Measurements from ENCODE around the gene CENPA. TPM values are rescaled to one million over a fixed set of nuclear protein-coding genes. Genes with fewer than 3 reads are reported as not detected.
"Not testable (repeated sequence)": the region's sequence is repeated elsewhere in the genome, so short reads cannot be mapped to it uniquely, and the experiment has no call there.

The CENPA gene
- total and polyA plus RNA-seq, 5 experiments from 2014 or later: 0.27 to 0.44 TPM; not detected in 3

DNA sequence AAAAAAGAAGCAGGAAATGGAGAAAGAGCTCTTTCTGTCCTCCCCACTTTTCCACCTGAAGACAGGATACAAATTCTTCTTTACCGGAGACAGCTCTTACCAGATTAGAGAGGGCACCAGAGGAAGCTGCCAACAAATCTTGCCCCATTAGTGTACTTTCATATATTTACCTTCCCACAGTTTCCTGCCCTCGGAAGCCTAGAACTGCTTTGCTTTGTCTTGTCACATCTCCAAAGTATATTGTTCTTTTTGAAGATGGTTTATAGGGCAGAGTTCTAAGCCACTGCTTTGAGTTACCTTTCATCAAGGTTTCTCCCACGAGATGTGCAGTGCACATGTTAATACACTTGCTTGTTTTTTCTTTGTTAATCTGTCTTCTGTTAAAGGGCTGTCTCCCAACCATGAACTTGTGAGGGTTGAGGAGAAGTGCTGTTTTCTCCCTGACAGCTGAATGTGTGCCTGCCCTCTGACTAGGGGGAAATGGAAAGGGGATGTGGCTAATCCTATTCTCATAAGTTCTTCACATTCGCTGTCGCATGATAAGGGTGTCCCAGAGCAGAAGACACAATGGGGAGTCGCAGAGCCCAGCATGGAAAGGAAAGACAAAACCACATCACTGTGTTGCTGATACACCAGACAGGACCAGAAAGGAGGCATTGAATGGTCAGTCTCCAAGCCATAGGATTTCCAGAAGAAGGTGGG lies 24.2 kb downstream of the CENPA start:
- DNase-seq (peak in 5 of 10 donors; percentile 32 to 77 (median 37)), ATAC-seq (peak; percentile 90 to 92)
- Mint-ChIP-seq H3K36me3 (peaks cover 0 to 2% (median 0%) of the 10 kb centered on the region in 3 donors), H3K27me3 (peaks cover 0 to 4% (median 0%) of the 10 kb centered on the region in 5 donors), H3K9me3 (no peaks in the 10 kb centered on the region), H3K4me3 (peak overlapping the region; percentile 7 to 81 (median 66)), H3K27ac (peak overlapping the region; percentile 11 to 91 (median 75)), H3K4me1 (peaks cover 25 to 53% (median 35%) of the 10 kb centered on the region in 4 donors)
- POLR2A ChIA-PET: interaction anchor here (1.4 kb wide), 1 partner anchor 9 kb away, joined by 3 read pairs; no protein-coding TSS in a partner anchor

- peak overlapping the region in 4 of 10 donors; percentile 50 to 61 (median 54) for H3K4me3 Mint-ChIP-seq
- DNase-seq: no peak
- no peak for ATAC-seq
- POLR2A ChIA-PET: interaction anchor here (0.6 kb wide), 1 partner anchor 129 kb away, joined by 4 read pairs; no protein-coding TSS in a partner anchor
- H3K36me3 Mint-ChIP-seq: peaks cover 0 to 4% (median 0%) of the 10 kb centered on the region in 3 donors
- peaks cover 24 to 55% (median 36%) of the 10 kb centered on the region in 4 donors for H3K4me1 Mint-ChIP-seq
- peak overlapping the region in 3 of 10 donors; percentile 37 to 67 (median 59) for H3K27ac Mint-ChIP-seq
- H3K27me3 Mint-ChIP-seq: peaks cover 2 to 10% (median 3%) of the 10 kb centered on the region in 5 donors
- H3K9me3 Mint-ChIP-seq: no peaks in the 10 kb centered on the region
Measured at GRCh38 chr2:26811261-26811660, 25.4 kb downstream of the CENPA start.

GRCh38 chr2:26811791-26812694 lies 26.2 kb downstream of the CENPA start:
- Mint-ChIP-seq H3K36me3 (peaks cover 0 to 4% (median 0%) of the 10 kb centered on the region in 3 donors), H3K27me3 (peaks cover 5 to 14% (median 7%) of the 10 kb centered on the region in 5 donors), H3K27ac (peak overlapping the region in 3 of 10 donors; percentile 22 to 73 (median 42)), H3K4me3 (peak overlapping the region in 2 of 10 donors; percentile 31 to 61), H3K9me3 (no peaks in the 10 kb centered on the region), H3K4me1 (peaks cover 28 to 55% (median 37%) of the 10 kb centered on the region in 4 donors)
- no peak for DNase-seq
- POLR2A ChIA-PET: interaction anchor here (0.6 kb wide), 1 partner anchor 128 kb away, joined by 4 read pairs; no protein-coding TSS in a partner anchor
- no peak for ATAC-seq

- no peak for DNase-seq
- peak overlapping the region in 4 of 10 donors; percentile 25 to 60 (median 34) for H3K27ac Mint-ChIP-seq
- POLR2A ChIA-PET: no interaction called here
- peak overlapping the region in 4 of 10 donors; percentile 10 to 61 (median 13) for H3K4me3 Mint-ChIP-seq
- no peak for ATAC-seq
- H3K9me3 Mint-ChIP-seq: no peaks in the 10 kb centered on the region
- H3K27me3 Mint-ChIP-seq: peaks cover 5 to 14% (median 7%) of the 10 kb centered on the region in 5 donors
- H3K4me1 Mint-ChIP-seq: peaks cover 30 to 49% (median 37%) of the 10 kb centered on the region in 4 donors
- H3K36me3 Mint-ChIP-seq: peaks cover 0 to 4% (median 0%) of the 10 kb centered on the region in 3 donors
Measured at GRCh38 chr2:26812731-26813130, 26.9 kb downstream of the CENPA start.

- Mint-ChIP-seq H3K4me1 (peaks cover 28 to 39% (median 32%) of the 10 kb centered on the region in 4 donors), H3K27ac (peak overlapping the region in 1 of 10 donors; percentile 66), H3K27me3 (peaks cover 5 to 15% (median 8%) of the 10 kb centered on the region in 5 donors)
- POLR2A ChIA-PET, DNase-seq, ATAC-seq, H3K36me3 Mint-ChIP-seq, H3K9me3 Mint-ChIP-seq, H3K4me3 Mint-ChIP-seq: not testable (repeated sequence)
Measured at GRCh38 chr2:26814072-26814765, 28.4 kb downstream of the CENPA start.

GRCh38 chr2:26816893-26817292 lies 31.0 kb downstream of the CENPA start:
- Mint-ChIP-seq H3K4me3 (peak overlapping the region in 2 of 10 donors; percentile 86 to 88), H3K4me1 (peaks cover 9 to 19% (median 12%) of the 10 kb centered on the region in 4 donors), H3K36me3 (peaks cover 0 to 4% (median 0%) of the 10 kb centered on the region in 3 donors), H3K27ac (peak overlapping the region in 1 of 10 donors; percentile 24), H3K27me3 (peaks cover 5 to 18% (median 8%) of the 10 kb centered on the region in 5 donors), H3K9me3 (no peaks in the 10 kb centered on the region)
- DNase-seq: no peak
- POLR2A ChIA-PET: no interaction called here
- ATAC-seq: peak in 1 of 2 donors; percentile 24

- ATAC-seq (no peak), DNase-seq (no peak)
- H3K36me3 Mint-ChIP-seq: peaks cover 0 to 4% (median 0%) of the 10 kb centered on the region in 3 donors
- H3K4me3 Mint-ChIP-seq: no peak overlapping the region
- H3K4me1 Mint-ChIP-seq: peaks cover 0 to 14% (median 7%) of the 10 kb centered on the region in 4 donors
- peak overlapping the region in 1 of 10 donors; percentile 60 for H3K27ac Mint-ChIP-seq
- POLR2A ChIA-PET: interaction anchor here (1.5 kb wide), 1 partner anchor 9 kb away, joined by 3 read pairs; no protein-coding TSS in a partner anchor
- H3K9me3 Mint-ChIP-seq: no peaks in the 10 kb centered on the region
- peaks cover 5 to 16% (median 8%) of the 10 kb centered on the region in 5 donors for H3K27me3 Mint-ChIP-seq
Measured at GRCh38 chr2:26818255-26818654, 32.4 kb downstream of the CENPA start.

GRCh38 chr2:26818972-26819371 lies 33.1 kb downstream of the CENPA start:
- Mint-ChIP-seq H3K27me3 (peaks cover 5 to 16% (median 8%) of the 10 kb centered on the region in 5 donors), H3K27ac (peak overlapping the region in 1 of 10 donors; percentile 14), H3K4me1 (peaks cover 0 to 11% (median 5%) of the 10 kb centered on the region in 4 donors), H3K4me3 (no peak overlapping the region), H3K36me3 (peaks cover 0 to 4% (median 0%) of the 10 kb centered on the region in 3 donors), H3K9me3 (no peaks in the 10 kb centered on the region)
- ATAC-seq (no peak), DNase-seq (no peak)
- POLR2A ChIA-PET: interaction anchor here (1.5 kb wide), 1 partner anchor 9 kb away, joined by 3 read pairs; no protein-coding TSS in a partner anchor

DNA sequence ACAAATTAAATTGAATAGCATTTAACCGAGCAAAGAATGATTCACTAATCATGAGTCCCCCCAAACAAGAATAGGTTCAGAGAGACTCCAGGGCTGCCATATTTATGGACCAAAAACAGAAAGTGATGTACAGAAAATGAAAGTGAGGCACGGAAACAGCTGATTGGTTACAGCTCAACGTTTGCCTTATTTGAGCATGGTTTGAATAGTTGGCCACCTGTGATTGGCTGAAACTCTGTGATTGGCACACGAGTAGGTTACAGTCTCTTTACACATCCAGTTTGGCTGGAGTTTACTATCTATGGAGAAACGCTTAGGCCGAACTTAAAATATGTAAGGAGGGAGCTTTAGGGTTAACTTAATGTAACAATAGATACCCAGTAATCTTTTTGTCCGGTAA lies 35.1 kb downstream of the CENPA start:
- POLR2A ChIA-PET: no interaction called here
- Mint-ChIP-seq H3K27ac (no peak overlapping the region), H3K9me3 (no peaks in the 10 kb centered on the region), H3K4me3 (no peak overlapping the region), H3K36me3 (no peaks in the 10 kb centered on the region), H3K4me1 (peaks cover 0 to 11% (median 2%) of the 10 kb centered on the region in 4 donors), H3K27me3 (peaks cover 3 to 15% (median 6%) of the 10 kb centered on the region in 5 donors)
- DNase-seq (no peak), ATAC-seq (no peak)

DNA sequence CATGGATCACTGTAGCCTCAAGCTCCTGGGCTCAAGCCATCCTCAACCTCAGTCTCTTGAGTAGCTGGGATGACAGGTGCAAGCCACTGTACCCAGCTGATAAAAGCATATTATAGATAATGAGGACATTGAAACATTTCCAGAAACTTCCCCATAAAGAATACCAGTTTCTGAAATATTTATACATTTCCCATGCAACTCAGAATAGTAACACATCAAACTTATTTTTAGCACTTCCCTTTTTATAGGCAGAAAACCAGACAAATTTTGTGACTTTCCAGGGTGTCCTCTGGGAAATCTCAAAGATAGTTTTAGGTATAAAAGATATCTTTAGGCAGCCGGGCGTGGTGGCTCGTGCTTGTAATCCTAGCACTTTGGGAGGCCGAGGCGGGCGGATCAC lies 37.0 kb downstream of the CENPA start:
- H3K9me3 Mint-ChIP-seq: no peaks in the 10 kb centered on the region
- no peak for ATAC-seq

DNA sequence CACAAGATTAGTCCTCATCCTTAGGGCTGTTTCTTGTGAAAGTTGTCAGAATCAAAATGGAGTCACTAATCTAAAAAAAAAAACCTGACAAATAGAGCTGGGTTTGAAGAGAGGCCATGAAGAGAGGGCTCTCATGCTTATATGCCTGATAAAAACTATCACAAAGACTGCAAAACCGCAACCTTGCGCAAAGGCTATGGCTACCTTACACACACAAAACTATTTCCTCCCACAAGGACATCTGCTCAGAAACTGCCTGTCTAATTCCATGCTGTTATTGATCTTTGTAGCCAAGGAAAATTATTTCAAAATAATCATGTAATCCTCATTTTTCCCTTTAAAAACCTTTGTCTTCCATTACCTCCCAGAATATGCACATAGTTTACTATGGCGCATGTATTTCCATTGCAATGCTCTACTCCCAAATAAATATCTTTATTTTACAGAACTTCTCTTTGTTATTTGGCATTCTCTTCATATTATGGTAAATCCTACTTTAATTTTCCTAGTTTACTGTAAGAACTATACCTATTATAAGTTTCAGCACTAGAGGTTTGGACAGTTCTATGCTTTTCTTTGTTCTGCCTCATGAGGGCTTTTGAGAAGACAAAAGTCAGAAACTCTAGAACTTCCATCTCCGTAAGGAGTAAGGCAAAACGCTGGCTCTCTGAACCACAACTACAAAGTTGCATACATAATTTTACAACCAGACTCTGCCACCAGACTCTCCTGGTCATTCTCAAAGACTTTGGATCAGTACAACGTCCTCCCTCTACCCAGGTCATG lies 52.5 kb downstream of the CENPA start:
- Mint-ChIP-seq H3K27ac (no peak overlapping the region), H3K36me3 (no peaks in the 10 kb centered on the region), H3K27me3 (peaks cover 10 to 50% (median 24%) of the 10 kb centered on the region in 5 donors), H3K4me1 (no peaks in the 10 kb centered on the region), H3K9me3 (no peaks in the 10 kb centered on the region), H3K4me3 (no peak overlapping the region)
- POLR2A ChIA-PET: no interaction called here
- peak in 1 of 10 donors; percentile 18 for DNase-seq
- no peak for ATAC-seq

More for the DNA sequence above, 37.0 kb downstream of the CENPA start:
- no peak for DNase-seq
- Mint-ChIP-seq H3K4me1 (peaks cover 0 to 3% (median 0%) of the 10 kb centered on the region in 4 donors), H3K4me3 (no peak overlapping the region), H3K36me3 (no peaks in the 10 kb centered on the region), H3K27me3 (peaks cover 0 to 9% (median 0%) of the 10 kb centered on the region in 5 donors), H3K27ac (no peak overlapping the region)
- POLR2A ChIA-PET: no interaction called here

Data from naive thymus-derived CD8-positive, alpha-beta T cell (primary cell).